Activated B cell treated with CpG ODN at 0.5 μM for 24 hours (primary cell): ENCODE results near the gene UGT1A5. TPM values are rescaled to one million over a fixed set of nuclear protein-coding genes. Genes with fewer than 3 reads are reported as not detected.

Experiments
- ATAC-seq: fragments of 200-7000 bp; cut with Tn5 transposase; one replicate; pipeline ENCODE4 v1.10.0; 2021; ENCODE audit warnings: low read depth, mild to moderate bottlenecking, moderate library complexity
- CTCF ChIA-PET: fragments of 350-600 bp; sonication (Branson Sonifier 250); formaldehyde crosslinking; loops from one replicate; lab custom pipeline; 2021; ENCODE audit warnings: antibody characterized with exemption; lab: Charles Lee
- POLR2A ChIA-PET: fragments of 350-600 bp; sonication (Branson Sonifier 250); formaldehyde crosslinking; loops from one replicate; lab custom pipeline; 2021; ENCODE audit warnings: antibody characterized with exemption; lab: Charles Lee
- DNase-seq: peaks from one replicate; pipeline ENCODE4 v3.0.0; 2022
- H3K27ac Mint-ChIP-seq: one replicate; pipeline ENCODE4 v1.8.0; 2020; ENCODE audit warnings: mixed read lengths
- H3K27me3 Mint-ChIP-seq: one replicate; pipeline ENCODE4 v1.8.0; 2021; ENCODE audit warnings: mixed read lengths
- H3K36me3 Mint-ChIP-seq: one replicate; pipeline ENCODE4 v1.8.0; 2021; ENCODE audit warnings: low read depth, mixed read lengths
- H3K4me1 Mint-ChIP-seq: one replicate; pipeline ENCODE4 v1.8.0; 2021; ENCODE audit warnings: mixed read lengths
- H3K4me3 Mint-ChIP-seq: one replicate; pipeline ENCODE4 v1.8.0; 2020; ENCODE audit warnings: mild to moderate bottlenecking, mixed read lengths
- H3K9me3 Mint-ChIP-seq: one replicate; pipeline ENCODE4 v1.8.0; 2020; ENCODE audit warnings: mixed read lengths
- intact Hi-C: fragments of 100-400 bp; cut with micrococcal nuclease; formaldehyde crosslinking; loops from one replicate; pipeline ENCODE4 v1.15.1; 2024
- total RNA-seq: library from RNA; stranded (reverse); gene quantifications from 2 replicates; pipeline ENCODE4 v1.2.3, GENCODE V29; 2022
- TF ChIP-seq, protein P1 (sequence below): fragments of 200-600 bp; IDR thresholded peaks from one replicate; pipeline ENCODE4 v1.8.0; 2022; ENCODE audit warnings: antibody characterized with exemption, mild to moderate bottlenecking

UGT1A5 gene
- total RNA-seq, 1 donor from 2014 or later, result not detected

DNA sequence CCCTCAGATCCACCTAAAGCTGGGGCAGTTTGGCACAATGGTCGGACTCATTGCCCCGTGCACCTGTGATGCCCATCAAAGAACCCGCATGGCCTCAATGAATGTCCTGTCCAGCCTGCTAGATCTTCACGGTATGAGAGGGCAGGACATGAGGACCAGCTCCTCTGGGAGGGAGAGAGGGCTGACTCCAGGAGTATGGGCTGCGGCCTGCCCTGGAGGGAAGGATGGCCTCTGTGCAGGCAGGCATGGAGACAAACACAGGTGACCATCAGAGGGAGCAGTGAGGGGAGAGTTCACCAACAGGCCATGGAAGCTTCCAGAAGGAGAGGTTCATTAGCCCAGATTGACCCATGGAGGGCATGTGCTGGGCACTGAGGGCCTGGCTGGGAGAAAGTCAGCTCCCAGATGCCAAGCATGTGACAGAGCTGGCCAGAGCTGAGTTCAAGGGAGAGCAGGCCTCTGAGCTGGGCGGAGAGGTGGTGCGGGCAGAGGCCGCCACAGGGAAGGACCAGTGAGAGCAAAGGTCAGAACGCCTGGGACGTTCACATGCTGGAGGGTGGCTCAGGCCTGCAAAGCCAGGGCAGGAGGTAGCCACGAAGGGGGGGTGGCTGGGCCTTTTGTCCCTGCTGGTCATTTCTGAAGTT lies 105.4 kb downstream of the UGT1A5 start:
- ChIA-PET CTCF (no interaction called here), POLR2A (no interaction called here)
- DNase-seq (no peak), ATAC-seq (no peak)
- H3K27ac Mint-ChIP-seq, result no peak overlapping the region
- H3K27me3 Mint-ChIP-seq, result peaks cover 20% of the 10 kb centered on the region
- H3K4me1 Mint-ChIP-seq, result no peaks in the 10 kb centered on the region
- no peaks in the 10 kb centered on the region for H3K9me3 Mint-ChIP-seq
- no peaks in the 10 kb centered on the region for H3K36me3 Mint-ChIP-seq
- TF ChIP-seq, protein P1, sequence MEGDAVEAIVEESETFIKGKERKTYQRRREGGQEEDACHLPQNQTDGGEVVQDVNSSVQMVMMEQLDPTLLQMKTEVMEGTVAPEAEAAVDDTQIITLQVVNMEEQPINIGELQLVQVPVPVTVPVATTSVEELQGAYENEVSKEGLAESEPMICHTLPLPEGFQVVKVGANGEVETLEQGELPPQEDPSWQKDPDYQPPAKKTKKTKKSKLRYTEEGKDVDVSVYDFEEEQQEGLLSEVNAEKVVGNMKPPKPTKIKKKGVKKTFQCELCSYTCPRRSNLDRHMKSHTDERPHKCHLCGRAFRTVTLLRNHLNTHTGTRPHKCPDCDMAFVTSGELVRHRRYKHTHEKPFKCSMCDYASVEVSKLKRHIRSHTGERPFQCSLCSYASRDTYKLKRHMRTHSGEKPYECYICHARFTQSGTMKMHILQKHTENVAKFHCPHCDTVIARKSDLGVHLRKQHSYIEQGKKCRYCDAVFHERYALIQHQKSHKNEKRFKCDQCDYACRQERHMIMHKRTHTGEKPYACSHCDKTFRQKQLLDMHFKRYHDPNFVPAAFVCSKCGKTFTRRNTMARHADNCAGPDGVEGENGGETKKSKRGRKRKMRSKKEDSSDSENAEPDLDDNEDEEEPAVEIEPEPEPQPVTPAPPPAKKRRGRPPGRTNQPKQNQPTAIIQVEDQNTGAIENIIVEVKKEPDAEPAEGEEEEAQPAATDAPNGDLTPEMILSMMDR, result no peak
- no peak overlapping the region for H3K4me3 Mint-ChIP-seq
- intact Hi-C loops, result no loop called here

DNA sequence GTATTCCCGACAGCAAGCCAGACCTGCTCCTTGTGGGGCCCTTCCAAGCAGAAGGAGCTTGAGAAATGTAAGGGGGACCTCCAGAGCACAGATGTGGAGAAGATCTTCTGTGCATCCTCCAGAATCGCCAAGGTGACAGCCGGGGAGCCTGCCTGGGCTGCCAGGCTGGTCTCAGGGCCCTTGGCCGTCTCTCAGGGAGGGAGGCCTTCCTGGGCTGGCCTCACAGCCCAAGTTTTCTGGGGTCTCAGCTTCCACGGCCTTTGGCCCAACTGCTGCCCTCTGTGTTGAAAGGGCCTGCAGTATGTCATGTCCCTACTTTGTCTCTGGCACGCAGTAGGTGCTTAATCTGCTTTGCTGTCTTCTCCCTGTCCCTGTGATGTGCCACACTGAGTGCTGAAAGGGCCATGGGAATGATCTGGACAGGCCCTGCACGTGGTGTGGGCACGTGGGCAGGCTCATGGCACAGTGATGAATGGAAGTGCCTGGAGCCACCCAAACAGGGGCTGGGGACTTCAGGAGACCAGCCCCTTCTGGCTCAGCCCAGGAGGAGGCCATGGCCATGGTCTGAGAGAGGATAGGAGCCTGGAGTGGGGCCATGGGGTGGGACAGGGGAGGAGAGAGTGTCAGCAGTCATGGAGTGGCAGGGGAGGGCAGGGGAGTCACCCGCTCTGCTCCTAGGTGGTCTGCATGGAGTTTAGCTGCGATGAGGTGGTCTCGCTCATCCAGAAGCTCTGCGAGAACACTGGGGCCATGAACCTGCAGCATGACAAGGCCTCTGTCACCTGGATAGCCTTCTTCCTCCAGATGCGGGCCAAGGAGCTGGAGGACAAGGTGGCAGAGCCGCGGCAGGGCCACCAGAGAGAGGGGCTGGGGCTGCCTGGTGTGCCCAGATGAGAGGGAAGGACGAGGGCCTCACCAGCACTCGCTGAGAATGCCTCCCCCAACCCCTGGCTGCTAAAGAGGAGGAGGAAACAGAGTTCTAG lies 106.2 kb downstream of the UGT1A5 start:
- Mint-ChIP-seq H3K9me3 (no peaks in the 10 kb centered on the region), H3K27me3 (peaks cover 20% of the 10 kb centered on the region), H3K27ac (no peak overlapping the region), H3K4me3 (no peak overlapping the region), H3K4me1 (no peaks in the 10 kb centered on the region), H3K36me3 (no peaks in the 10 kb centered on the region)
- no peak for ATAC-seq
- ChIA-PET CTCF (no interaction called here), POLR2A (no interaction called here)
- TF ChIP-seq, protein P1, result no peak
- DNase-seq, result no peak
- intact Hi-C loops, result no loop called here

DNA sequence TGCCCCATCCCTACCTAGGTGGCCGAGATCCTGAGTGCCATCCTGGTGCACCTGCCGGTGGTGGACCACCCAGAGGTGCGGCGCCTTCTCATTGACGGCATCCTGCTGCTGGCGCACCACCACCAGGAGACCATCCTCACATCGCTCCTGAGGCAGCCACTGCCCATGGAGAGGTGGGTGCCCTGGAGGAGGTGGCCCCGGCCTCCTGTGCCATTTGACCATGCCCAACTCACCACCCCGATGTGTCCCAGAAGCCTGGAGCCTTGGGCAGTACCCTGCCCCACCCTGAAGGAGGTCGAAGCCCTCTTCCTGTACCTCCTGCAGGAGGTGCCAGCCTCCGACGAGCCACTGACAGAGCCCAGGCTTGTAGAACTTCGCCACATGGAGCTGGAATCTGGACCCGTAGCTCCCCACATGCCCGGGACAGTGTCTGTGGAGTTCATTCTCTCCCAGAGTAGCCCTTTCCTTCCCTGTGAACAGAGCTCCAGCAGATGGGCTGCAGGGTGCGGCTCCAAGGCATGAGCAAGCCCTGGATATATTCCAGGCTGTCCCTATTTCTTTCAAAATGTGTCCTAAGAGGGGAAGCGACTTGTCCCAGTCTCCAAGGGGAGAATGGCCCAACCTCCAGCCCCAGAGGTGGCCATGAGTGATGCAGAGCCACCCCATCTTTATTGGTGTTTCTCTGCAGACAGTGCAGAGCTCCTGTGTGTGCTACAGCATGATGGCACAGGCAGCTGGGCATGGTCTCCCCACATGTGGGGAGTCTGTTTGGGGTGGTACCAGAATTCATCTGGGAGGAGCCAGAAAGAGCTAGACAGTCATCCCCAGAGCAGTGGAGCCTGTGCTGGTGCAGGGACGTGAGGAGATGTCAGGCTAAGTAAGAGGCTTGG lies 107.4 kb downstream of the UGT1A5 start:
- no peaks in the 10 kb centered on the region for H3K9me3 Mint-ChIP-seq
- ChIA-PET POLR2A (no interaction called here), CTCF (no interaction called here)
- peaks cover 17% of the 10 kb centered on the region for H3K27me3 Mint-ChIP-seq
- H3K27ac Mint-ChIP-seq, result no peak overlapping the region
- intact Hi-C loops, result no loop called here
- ATAC-seq, result no peak
- H3K4me3 Mint-ChIP-seq, result no peak overlapping the region
- no peaks in the 10 kb centered on the region for H3K36me3 Mint-ChIP-seq
- TF ChIP-seq, protein P1, result no peak
- DNase-seq, result no peak
- H3K4me1 Mint-ChIP-seq, result no peaks in the 10 kb centered on the region

DNA sequence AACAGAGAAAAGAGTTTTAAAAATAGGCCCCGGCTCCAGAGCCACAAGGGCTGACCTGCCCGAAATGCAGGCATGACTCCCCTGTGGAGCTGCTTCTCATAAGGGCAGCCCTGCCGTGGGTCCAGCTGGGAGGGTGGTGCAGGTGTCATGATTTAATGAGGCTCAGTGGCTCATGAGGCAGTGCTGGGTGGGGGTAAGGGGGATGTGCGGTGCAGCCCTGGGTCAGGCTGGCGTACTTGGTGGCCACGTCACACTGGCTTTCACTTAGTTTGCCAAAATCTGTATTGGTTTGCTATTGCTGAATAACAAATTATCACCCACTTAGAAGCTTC lies 108.0 kb downstream of the UGT1A5 start:
- H3K4me3 Mint-ChIP-seq, result no peak overlapping the region
- no peak for DNase-seq
- CTCF ChIA-PET, result no interaction called here

More for the DNA sequence above, 108.0 kb downstream of the UGT1A5 start:
- Mint-ChIP-seq H3K4me1 (no peaks in the 10 kb centered on the region), H3K36me3 (no peaks in the 10 kb centered on the region), H3K9me3 (no peaks in the 10 kb centered on the region), H3K27me3 (peaks cover 19% of the 10 kb centered on the region), H3K27ac (no peak overlapping the region)
- TF ChIP-seq, protein P1, result no peak
- POLR2A ChIA-PET, result no interaction called here
- ATAC-seq, result no peak
- intact Hi-C loops, result no loop called here
